A673 (cell line): ENCODE data around the gene HOXA4.

ENCODE experiments used
- EZH2 ChIP-seq: fragments of 200-600 bp; sonication (generic); IDR thresholded peaks from 2 replicates; pipeline ENCODE4 v1.6.1; 2017; ENCODE audit warnings: borderline replicate concordance, low read depth, mild to moderate bottlenecking, mixed read lengths, antibody characterized with exemption, low read length; ENCODE audit not compliant: poor library complexity, severe bottlenecking
- TF ChIP-seq, protein P1 (sequence below): fragments of 300-800, 200-600 bp; sonication (generic); conservative IDR thresholded peaks from 2 replicates; pipeline ENCODE4 v1.5.1; 2017; ENCODE audit warnings: low read depth, mild to moderate bottlenecking, antibody characterized with exemption, low read length, moderate library complexity, mixed read lengths

DNA sequence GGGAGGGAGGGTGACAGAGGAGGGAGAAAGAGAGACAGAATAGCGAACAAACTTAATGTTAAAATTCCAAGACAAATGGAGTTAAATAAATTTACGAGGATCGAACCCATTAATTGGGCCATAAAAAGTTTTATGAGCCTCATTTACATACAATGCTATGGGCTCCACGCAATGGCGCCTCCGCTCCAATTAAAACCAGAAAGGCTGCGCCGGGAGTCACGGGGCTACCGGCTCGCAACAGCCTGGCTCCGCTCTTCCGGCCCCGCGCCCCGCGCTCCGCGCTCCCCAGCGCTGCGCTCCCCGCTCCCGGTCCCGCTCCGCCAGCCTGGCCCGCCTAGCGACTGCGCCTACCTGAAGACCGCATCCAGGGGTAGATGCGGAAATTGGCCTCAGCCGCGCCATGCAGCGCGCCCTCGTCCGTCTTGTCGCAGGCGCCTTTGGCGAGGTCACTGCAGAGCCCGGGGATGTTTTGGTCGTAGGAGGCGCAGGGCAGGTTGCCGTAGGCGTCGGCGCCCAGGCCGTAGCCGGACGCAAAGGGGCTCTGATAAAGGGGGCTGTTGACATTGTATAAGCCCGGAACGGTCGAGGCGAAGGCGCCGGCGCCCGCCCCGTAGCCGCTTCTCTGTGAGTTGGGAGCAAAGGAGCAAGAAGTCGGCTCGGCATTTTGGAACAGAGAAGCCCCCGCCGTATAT, 25.4 kb upstream of the HOXA4 start:
- TF ChIP-seq, protein P1, sequence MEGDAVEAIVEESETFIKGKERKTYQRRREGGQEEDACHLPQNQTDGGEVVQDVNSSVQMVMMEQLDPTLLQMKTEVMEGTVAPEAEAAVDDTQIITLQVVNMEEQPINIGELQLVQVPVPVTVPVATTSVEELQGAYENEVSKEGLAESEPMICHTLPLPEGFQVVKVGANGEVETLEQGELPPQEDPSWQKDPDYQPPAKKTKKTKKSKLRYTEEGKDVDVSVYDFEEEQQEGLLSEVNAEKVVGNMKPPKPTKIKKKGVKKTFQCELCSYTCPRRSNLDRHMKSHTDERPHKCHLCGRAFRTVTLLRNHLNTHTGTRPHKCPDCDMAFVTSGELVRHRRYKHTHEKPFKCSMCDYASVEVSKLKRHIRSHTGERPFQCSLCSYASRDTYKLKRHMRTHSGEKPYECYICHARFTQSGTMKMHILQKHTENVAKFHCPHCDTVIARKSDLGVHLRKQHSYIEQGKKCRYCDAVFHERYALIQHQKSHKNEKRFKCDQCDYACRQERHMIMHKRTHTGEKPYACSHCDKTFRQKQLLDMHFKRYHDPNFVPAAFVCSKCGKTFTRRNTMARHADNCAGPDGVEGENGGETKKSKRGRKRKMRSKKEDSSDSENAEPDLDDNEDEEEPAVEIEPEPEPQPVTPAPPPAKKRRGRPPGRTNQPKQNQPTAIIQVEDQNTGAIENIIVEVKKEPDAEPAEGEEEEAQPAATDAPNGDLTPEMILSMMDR = no peak
- peak; percentile 95 for TF ChIP-seq EZH2
